Right lobe of liver (tissue), 4 donors: ENCODE data around the gene NIT1.

Experiments used
- POLR2A ChIP-seq: fragments of 450-650 bp; IDR thresholded peaks from one replicate; pipeline ENCODE4 v1.6.1; 2017; ENCODE audit warnings: antibody characterized with exemption, mild to moderate bottlenecking
- TF ChIP-seq, protein P1 (sequence below), 4 donors: fragments of 200-600 bp in 3 of 4; fragments of 450-650 bp in 1 of 4; IDR thresholded peaks; one replicate each; pipeline versions ENCODE4 v1.5.1 to v1.8.0; 2016 to 2022; ENCODE audit warnings: antibody characterized with exemption in 4 of 4, mild to moderate bottlenecking in 2 of 4
- donor health status: DM: no; HTN: no; CAD: no.
- donor health status: DM: no; HTN: no; CAD: no.
- donor health status: DM: no; HTN: yes; CAD: no.

DNA sequence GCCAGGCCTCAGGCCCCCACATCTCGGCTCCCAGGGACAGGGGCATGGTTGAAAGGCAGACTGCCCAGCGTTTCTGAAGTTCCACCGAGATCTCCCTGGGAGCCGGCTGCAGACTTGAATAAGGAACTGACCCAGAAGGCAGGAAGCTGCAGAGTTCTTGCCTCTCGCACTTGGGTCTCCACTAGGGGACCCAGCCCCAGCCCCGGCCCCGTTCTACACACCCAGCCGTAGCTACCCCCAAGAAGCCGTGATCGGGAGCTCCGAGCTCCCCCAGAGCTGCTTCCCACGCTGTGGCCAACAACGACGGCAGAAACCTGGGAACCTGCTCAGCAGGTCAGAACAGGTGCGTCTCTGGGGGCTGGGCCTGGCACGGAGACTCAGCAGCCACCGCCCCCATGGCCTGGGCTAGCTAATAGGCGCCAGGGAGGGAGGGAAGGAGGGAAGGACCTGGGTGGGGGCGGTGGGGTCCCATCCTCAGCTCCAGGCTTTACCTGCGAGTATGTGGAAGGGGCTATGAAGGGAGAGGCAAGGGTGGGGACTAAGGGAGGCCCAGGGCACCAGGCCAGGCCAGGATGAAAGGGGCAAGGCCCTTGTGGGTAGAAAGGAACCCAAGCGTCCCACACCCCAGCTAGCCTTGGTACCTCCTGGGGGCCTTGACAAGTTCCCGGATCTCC is 28.5 kb upstream of the NIT1 start, which contains the start of gene NECTIN4:
- TF ChIP-seq POLR2A = no peak
- TF ChIP-seq, protein P1, sequence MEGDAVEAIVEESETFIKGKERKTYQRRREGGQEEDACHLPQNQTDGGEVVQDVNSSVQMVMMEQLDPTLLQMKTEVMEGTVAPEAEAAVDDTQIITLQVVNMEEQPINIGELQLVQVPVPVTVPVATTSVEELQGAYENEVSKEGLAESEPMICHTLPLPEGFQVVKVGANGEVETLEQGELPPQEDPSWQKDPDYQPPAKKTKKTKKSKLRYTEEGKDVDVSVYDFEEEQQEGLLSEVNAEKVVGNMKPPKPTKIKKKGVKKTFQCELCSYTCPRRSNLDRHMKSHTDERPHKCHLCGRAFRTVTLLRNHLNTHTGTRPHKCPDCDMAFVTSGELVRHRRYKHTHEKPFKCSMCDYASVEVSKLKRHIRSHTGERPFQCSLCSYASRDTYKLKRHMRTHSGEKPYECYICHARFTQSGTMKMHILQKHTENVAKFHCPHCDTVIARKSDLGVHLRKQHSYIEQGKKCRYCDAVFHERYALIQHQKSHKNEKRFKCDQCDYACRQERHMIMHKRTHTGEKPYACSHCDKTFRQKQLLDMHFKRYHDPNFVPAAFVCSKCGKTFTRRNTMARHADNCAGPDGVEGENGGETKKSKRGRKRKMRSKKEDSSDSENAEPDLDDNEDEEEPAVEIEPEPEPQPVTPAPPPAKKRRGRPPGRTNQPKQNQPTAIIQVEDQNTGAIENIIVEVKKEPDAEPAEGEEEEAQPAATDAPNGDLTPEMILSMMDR (IDR thresholded peaks at IDR 0.05) = no peak
